K562 (cell line): ENCODE data around the gene MFSD11. TPM values are rescaled to one million over a fixed set of nuclear protein-coding genes. Genes with fewer than 3 reads are reported as not detected.

Source experiments
- CC2D1A ChIP-seq: fragments of 450-650 bp; IDR thresholded peaks from 2 replicates; pipeline ENCODE4 v1.6.1; 2017; ENCODE audit warnings: mild to moderate bottlenecking
- GTF2B ChIP-seq: IDR thresholded peaks from 2 replicates; pipeline ENCODE4 v1.6.1; 2011; ENCODE audit not compliant: insufficient read length; ENCODE audit errors: extremely low read depth
- RBM34 ChIP-seq: fragments of 200-400 bp; formaldehyde crosslinking; IDR thresholded peaks from 2 replicates; pipeline ENCODE4 v1.6.1; 2018; ENCODE audit warnings: low read length, borderline replicate concordance; ENCODE audit not compliant: insufficient read depth
- TRIM24 ChIP-seq, 2 experiments: fragments of 450-650 bp; IDR thresholded peaks; 2 replicates each; pipeline ENCODE4 v1.6.1; 2016
- ZNF23 ChIP-seq: fragments of 250-450 bp; sonication (Bioruptor Pico); IDR thresholded peaks from 2 replicates; pipeline ENCODE4 v1.4.0; 2020; ENCODE audit warnings: mild to moderate bottlenecking
- polyA plus RNA-seq, 8 experiments: library from polyadenylated mRNA; depleted of rRNA in 4 of 8; stranded (reverse) in 5 of 8; unstranded in 3 of 8; fragments of >200 nt; fragmentation: Nextera tagmentation in 2 of 8; fragmentation: Illumina TruSeq in 1 of 8; extraction: Ambion mirVana in 2 of 8; extraction: Trizol in 1 of 8; gene quantifications; 2 replicates each; pipeline versions ENCODE4 v1.2.1 to v1.2.3, GENCODE V29; 2011 to 2014; ENCODE audit warnings: inconsistent platforms in 1 of 8, missing spikeins in 1 of 8
- total RNA-seq, 7 experiments: library from RNA; depleted of rRNA in 6 of 7; stranded (reverse); fragments of >200 nt in 6 of 7; fragmentation: Illumina TruSeq in 2 of 7; extraction: Trizol in 2 of 7; gene quantifications; 2 replicates each; pipeline versions ENCODE4 v1.2.1 to v1.2.3, GENCODE V29; 2011 to 2021; ENCODE audit warnings: low replicate concordance in 1 of 7
- TF ChIP-seq, protein P1 (sequence below): fragments of 250-450 bp; sonication (Bioruptor Pico); IDR thresholded peaks from 2 replicates; pipeline ENCODE4 v1.4.0; 2020; ENCODE audit warnings: mild to moderate bottlenecking, moderate library complexity, borderline replicate concordance
- TF ChIP-seq, protein P2 (sequence below): IDR thresholded peaks from 2 replicates; pipeline ENCODE4 v1.6.1; 2012; ENCODE audit warnings: low read depth, low read length, improper control_type of control experiment, borderline replicate concordance
- TF ChIP-seq, protein P3 (sequence below): fragments of 250-450 bp; sonication (Bioruptor Pico); IDR thresholded peaks from 2 replicates; pipeline ENCODE4 v1.4.0; 2020

MFSD11 gene
- total and polyA plus RNA-seq, 9 of the 15 experiments (the other 6 are each of a cell fraction or from before 2014, with no cell fraction given), result 14.4 to 24.5 (median 19.9) TPM

DNA sequence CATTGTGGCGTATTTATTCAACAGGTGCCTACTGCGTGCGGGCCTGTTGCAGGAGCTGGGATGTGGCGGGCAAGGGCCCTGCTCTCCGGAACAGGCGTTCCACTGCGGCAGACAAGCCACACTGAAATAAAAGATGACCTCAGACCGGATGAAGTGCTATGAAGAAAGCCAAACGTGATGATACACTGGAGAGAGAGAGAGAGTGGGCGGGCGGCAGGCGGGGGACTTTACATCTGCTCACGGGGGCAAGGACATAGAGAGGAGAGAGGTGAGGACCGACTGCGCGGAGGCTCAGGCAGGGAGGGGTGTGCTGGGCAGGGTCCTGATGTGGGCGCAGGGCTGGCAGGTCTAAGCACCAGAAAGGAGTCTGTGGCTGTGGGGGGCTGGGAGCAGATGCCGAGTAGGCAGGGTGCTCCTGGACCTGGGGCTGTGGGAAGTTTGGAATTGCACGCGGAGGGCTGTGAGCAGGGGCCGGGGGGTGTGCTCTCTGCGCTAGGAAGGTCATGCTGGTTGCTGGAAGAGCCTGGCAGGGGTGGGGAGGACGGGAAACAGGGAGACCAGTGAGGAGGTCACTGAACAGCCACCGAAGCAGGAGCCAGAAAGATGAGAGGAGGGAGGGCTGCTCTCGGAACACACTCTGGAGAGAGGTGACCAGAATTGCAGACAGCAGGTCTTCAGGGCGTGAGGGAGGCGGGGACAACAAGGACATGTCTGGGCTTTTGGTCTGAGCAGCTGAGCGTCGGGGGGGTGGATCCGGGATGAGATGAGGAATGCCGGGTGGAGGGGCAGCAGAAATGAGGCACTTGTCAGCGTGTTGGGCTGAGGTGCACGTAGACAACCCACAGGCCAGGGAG, 37.1 kb upstream of the MFSD11 start (continued):
- TF ChIP-seq, protein P1, sequence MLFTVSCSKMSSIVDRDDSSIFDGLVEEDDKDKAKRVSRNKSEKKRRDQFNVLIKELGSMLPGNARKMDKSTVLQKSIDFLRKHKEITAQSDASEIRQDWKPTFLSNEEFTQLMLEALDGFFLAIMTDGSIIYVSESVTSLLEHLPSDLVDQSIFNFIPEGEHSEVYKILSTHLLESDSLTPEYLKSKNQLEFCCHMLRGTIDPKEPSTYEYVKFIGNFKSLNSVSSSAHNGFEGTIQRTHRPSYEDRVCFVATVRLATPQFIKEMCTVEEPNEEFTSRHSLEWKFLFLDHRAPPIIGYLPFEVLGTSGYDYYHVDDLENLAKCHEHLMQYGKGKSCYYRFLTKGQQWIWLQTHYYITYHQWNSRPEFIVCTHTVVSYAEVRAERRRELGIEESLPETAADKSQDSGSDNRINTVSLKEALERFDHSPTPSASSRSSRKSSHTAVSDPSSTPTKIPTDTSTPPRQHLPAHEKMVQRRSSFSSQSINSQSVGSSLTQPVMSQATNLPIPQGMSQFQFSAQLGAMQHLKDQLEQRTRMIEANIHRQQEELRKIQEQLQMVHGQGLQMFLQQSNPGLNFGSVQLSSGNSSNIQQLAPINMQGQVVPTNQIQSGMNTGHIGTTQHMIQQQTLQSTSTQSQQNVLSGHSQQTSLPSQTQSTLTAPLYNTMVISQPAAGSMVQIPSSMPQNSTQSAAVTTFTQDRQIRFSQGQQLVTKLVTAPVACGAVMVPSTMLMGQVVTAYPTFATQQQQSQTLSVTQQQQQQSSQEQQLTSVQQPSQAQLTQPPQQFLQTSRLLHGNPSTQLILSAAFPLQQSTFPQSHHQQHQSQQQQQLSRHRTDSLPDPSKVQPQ (CRISPR knock-in tag), result no peak
- TF ChIP-seq GTF2B, result no peak
- TF ChIP-seq, protein P2, sequence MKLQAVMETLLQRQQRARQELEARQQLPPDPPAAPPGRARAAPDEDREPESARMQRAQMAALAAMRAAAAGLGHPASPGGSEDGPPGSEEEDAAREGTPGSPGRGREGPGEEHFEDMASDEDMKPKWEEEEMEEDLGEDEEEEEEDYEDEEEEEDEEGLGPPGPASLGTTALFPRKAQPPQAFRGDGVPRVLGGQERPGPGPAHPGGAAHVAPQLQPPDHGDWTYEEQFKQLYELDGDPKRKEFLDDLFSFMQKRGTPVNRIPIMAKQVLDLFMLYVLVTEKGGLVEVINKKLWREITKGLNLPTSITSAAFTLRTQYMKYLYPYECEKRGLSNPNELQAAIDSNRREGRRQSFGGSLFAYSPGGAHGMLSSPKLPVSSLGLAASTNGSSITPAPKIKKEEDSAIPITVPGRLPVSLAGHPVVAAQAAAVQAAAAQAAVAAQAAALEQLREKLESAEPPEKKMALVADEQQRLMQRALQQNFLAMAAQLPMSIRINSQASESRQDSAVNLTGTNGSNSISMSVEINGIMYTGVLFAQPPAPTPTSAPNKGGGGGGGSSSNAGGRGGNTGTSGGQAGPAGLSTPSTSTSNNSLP, result no peak
- no peak for TF ChIP-seq CC2D1A
- no peak for TF ChIP-seq TRIM24 (IDR thresholded peaks at IDR 0.05)
- TF ChIP-seq ZNF23 (CRISPR knock-in tag), result no peak
- no peak for TF ChIP-seq RBM34
- TF ChIP-seq, protein P3, sequence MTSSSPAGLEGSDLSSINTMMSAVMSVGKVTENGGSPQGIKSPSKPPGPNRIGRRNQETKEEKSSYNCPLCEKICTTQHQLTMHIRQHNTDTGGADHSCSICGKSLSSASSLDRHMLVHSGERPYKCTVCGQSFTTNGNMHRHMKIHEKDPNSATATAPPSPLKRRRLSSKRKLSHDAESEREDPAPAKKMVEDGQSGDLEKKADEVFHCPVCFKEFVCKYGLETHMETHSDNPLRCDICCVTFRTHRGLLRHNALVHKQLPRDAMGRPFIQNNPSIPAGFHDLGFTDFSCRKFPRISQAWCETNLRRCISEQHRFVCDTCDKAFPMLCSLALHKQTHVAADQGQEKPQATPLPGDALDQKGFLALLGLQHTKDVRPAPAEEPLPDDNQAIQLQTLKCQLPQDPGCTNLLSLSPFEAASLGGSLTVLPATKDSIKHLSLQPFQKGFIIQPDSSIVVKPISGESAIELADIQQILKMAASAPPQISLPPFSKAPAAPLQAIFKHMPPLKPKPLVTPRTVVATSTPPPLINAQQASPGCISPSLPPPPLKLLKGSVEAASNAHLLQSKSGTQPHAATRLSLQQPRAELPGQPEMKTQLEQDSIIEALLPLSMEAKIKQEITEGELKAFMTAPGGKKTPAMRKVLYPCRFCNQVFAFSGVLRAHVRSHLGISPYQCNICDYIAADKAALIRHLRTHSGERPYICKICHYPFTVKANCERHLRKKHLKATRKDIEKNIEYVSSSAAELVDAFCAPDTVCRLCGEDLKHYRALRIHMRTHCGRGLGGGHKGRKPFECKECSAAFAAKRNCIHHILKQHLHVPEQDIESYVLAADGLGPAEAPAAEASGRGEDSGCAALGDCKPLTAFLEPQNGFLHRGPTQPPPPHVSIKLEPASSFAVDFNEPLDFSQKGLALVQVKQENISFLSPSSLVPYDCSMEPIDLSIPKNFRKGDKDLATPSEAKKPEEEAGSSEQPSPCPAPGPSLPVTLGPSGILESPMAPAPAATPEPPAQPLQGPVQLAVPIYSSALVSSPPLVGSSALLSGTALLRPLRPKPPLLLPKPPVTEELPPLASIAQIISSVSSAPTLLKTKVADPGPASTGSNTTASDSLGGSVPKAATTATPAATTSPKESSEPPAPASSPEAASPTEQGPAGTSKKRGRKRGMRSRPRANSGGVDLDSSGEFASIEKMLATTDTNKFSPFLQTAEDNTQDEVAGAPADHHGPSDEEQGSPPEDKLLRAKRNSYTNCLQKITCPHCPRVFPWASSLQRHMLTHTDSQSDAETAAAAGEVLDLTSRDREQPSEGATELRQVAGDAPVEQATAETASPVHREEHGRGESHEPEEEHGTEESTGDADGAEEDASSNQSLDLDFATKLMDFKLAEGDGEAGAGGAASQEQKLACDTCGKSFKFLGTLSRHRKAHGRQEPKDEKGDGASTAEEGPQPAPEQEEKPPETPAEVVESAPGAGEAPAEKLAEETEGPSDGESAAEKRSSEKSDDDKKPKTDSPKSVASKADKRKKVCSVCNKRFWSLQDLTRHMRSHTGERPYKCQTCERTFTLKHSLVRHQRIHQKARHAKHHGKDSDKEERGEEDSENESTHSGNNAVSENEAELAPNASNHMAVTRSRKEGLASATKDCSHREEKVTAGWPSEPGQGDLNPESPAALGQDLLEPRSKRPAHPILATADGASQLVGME (CRISPR knock-in tag), result no peak
